ENCODE measurements around the gene LCMT1. TPM values are rescaled to one million over a fixed set of nuclear protein-coding genes. Genes with fewer than 3 reads are reported as not detected.
"Not testable (repeated sequence)": the region's sequence is repeated elsewhere in the genome, so short reads cannot be mapped to it uniquely, and the experiment has no call there.

The LCMT1 gene
- 54.8 TPM for polyA plus RNA-seq (2013, experiment 1 of 2)
- 61.2 TPM for polyA plus RNA-seq (2013, experiment 2 of 2)

GRCh38 chr16:25111403-25112166, at the start of gene LCMT1:
Gene LCMT1, plus strand, starts transcription at chr16:25111742. Its CDS starts 142 bp downstream, at chr16:25111884.
- Histone ChIP-seq H3K9me3 (ENCODE audit: insufficient read depth, low read depth, low read length) (no peaks in the 10 kb centered on the region), H3K27me3 (ENCODE audit: insufficient read depth, low read length) (peaks cover 7% of the 10 kb centered on the region; the same call in 1 of the 2 replicates), H3K4me3 (ENCODE audit: low read length) (peak within 1 kb of the TSS; percentile 91), H3K4me1 (ENCODE audit: insufficient read depth, low read length) (no peaks in the 10 kb centered on the region), H3K9ac (ENCODE audit: low read depth, low read length) (peak within 1 kb of the TSS; percentile 69), H3K27ac (ENCODE audit: low read depth, low read length) (no peak within 1 kb of the TSS; the same call in 1 of the 2 replicates), H3K36me3 (ENCODE audit: insufficient read depth, low read length) (peaks cover 18% of the 10 kb centered on the region)
- WGBS: under 1% methylated on average over 55 of the region's 55 CpGs

GRCh38 chr16:25063102-25063501, 48.4 kb upstream of the LCMT1 start:
- H3K27me3 ChIP-seq (ENCODE audit: insufficient read depth, low read length): peaks cover 11% of the 10 kb centered on the region
- H3K36me3 ChIP-seq (ENCODE audit: insufficient read depth, low read length): no peaks in the 10 kb centered on the region
- WGBS: 81% methylated on average over 3 of the region's 3 CpGs
- no peak overlapping the region for H3K4me3 ChIP-seq (ENCODE audit: low read length)
- H3K27ac ChIP-seq (ENCODE audit: low read depth, low read length): no peak overlapping the region
- H3K9me3 ChIP-seq (ENCODE audit: insufficient read depth, low read depth, low read length): no peaks in the 10 kb centered on the region
- no peak overlapping the region for H3K9ac ChIP-seq (ENCODE audit: low read depth, low read length)
- peaks cover 9% of the 10 kb centered on the region; the same call in 1 of the 2 replicates for H3K4me1 ChIP-seq (ENCODE audit: insufficient read depth, low read length)

- Histone ChIP-seq H3K4me3 (ENCODE audit: low read length) (no peak overlapping the region), H3K27me3 (ENCODE audit: insufficient read depth, low read length) (peaks cover 15% of the 10 kb centered on the region), H3K9ac (ENCODE audit: low read depth, low read length) (no peak overlapping the region), H3K27ac (ENCODE audit: low read depth, low read length) (no peak overlapping the region), H3K4me1 (ENCODE audit: insufficient read depth, low read length) (peaks cover 9% of the 10 kb centered on the region; the same call in 1 of the 2 replicates), H3K36me3 (ENCODE audit: insufficient read depth, low read length) (no peaks in the 10 kb centered on the region), H3K9me3 (ENCODE audit: insufficient read depth, low read depth, low read length) (no peaks in the 10 kb centered on the region)
- WGBS: 92% methylated on average over 6 of the region's 6 CpGs
Observed at GRCh38 chr16:25063865-25064264, 47.7 kb upstream of the LCMT1 start.

GRCh38 chr16:25064281-25064680, 47.3 kb upstream of the LCMT1 start:
- H3K9me3 ChIP-seq (ENCODE audit: insufficient read depth, low read depth, low read length); H3K4me1 ChIP-seq (ENCODE audit: insufficient read depth, low read length); H3K4me3 ChIP-seq (ENCODE audit: low read length); H3K27ac ChIP-seq (ENCODE audit: low read depth, low read length); H3K9ac ChIP-seq (ENCODE audit: low read depth, low read length); H3K36me3 ChIP-seq (ENCODE audit: insufficient read depth, low read length): not testable (repeated sequence)
- 94% methylated on average over 1 of the region's 1 CpG for WGBS
- peaks cover 18% of the 10 kb centered on the region for H3K27me3 ChIP-seq (ENCODE audit: insufficient read depth, low read length)

- Histone ChIP-seq H3K27me3 (ENCODE audit: insufficient read depth, low read length) (peaks cover 24% of the 10 kb centered on the region), H3K27ac (ENCODE audit: low read depth, low read length) (no peak overlapping the region), H3K9me3 (ENCODE audit: insufficient read depth, low read depth, low read length) (no peaks in the 10 kb centered on the region), H3K9ac (ENCODE audit: low read depth, low read length) (no peak overlapping the region), H3K36me3 (ENCODE audit: insufficient read depth, low read length) (no peaks in the 10 kb centered on the region), H3K4me3 (ENCODE audit: low read length) (no peak overlapping the region), H3K4me1 (ENCODE audit: insufficient read depth, low read length) (peaks cover 9% of the 10 kb centered on the region; the same call in 1 of the 2 replicates)
- WGBS: 82% methylated on average over 6 of the region's 6 CpGs
Observed at GRCh38 chr16:25064937-25065336, 46.6 kb upstream of the LCMT1 start.

- H3K27me3 ChIP-seq (ENCODE audit: insufficient read depth, low read length): peaks cover 29% of the 10 kb centered on the region
- H3K9ac ChIP-seq (ENCODE audit: low read depth, low read length): no peak overlapping the region
- no peak overlapping the region; the same call in 1 of the 2 replicates for H3K4me3 ChIP-seq (ENCODE audit: low read length)
- 80% methylated on average over 8 of the region's 8 CpGs for WGBS
- H3K9me3 ChIP-seq (ENCODE audit: insufficient read depth, low read depth, low read length): no peaks in the 10 kb centered on the region
- no peak overlapping the region; the same call in 1 of the 2 replicates for H3K27ac ChIP-seq (ENCODE audit: low read depth, low read length)
- H3K4me1 ChIP-seq (ENCODE audit: insufficient read depth, low read length): peaks cover 9% of the 10 kb centered on the region; the same call in 1 of the 2 replicates
- no peaks in the 10 kb centered on the region for H3K36me3 ChIP-seq (ENCODE audit: insufficient read depth, low read length)
Observed at GRCh38 chr16:25065899-25066298, 45.6 kb upstream of the LCMT1 start.

DNA sequence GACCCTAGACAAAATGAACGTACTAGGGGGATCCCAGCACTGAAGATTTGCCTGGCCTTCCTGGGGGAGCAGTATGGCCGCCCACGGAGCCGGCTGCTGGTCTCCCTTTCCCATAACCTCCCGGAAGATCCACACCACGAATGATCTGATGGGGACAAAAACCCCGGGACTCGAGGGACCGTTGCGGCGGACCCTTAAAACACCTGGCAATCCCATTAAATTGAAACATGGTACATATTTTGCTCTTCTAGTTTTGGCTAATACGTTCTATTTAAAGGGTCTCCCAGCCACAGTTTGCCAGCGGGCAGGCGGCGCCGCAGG, 45.2 kb upstream of the LCMT1 start:
- H3K9me3 ChIP-seq (ENCODE audit: insufficient read depth, low read depth, low read length): no peaks in the 10 kb centered on the region
- WGBS: 54% methylated on average over 16 of the region's 16 CpGs
- H3K4me1 ChIP-seq (ENCODE audit: insufficient read depth, low read length): peaks cover 9% of the 10 kb centered on the region; the same call in 1 of the 2 replicates
- no peak overlapping the region; the same call in 1 of the 2 replicates for H3K9ac ChIP-seq (ENCODE audit: low read depth, low read length)
- H3K27me3 ChIP-seq (ENCODE audit: insufficient read depth, low read length): peaks cover 29% of the 10 kb centered on the region
- H3K36me3 ChIP-seq (ENCODE audit: insufficient read depth, low read length): no peaks in the 10 kb centered on the region
- H3K4me3 ChIP-seq (ENCODE audit: low read length): peak overlapping the region; percentile 40
- H3K27ac ChIP-seq (ENCODE audit: low read depth, low read length): no peak overlapping the region; the same call in 1 of the 2 replicates

DNA sequence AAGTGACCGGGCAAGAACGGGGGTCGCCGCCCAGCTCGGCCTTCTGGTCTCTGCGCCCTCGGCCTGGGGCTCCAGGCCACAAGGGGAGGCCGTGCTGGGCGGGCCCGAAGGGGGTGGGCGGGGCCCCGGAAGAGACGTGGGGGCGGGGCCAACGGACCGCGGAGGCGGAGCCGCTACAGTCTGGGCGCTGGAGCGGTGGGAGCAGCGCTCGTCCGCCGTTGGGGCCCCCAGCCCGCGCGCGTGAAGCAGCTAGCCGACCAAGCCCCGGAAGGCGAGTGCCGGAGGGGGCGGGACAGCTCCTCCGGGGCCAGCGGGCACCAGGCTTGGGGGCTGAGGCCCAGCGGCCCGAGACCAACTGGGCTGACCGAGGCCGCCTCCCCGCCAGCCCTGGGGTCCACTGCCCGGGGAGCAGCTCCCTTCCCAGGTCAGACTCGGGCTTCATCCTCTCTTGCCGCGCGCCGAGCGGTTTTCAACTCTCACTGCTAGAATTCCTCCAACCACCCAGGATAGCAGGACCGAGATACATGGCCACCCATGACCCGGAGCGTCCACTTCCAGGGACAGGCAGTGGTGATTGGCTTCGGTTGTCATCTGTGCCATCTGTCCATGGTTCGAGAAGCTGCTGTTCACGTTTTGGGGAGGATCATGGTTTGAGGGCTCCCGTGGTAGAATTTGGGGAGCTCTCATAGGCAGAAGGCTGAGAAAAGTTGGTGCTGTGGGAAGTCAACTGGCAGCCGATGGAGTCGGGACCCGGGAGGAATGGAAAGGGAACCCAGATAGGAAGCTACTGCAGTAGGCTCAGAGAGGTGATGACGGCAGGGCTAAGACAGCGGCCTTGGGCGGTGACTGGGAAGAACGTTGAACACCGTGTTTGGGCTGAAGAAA, 44.6 kb upstream of the LCMT1 start:
- WGBS: 6% methylated on average over 63 of the region's 63 CpGs
- H3K27me3 ChIP-seq (ENCODE audit: insufficient read depth, low read length): peaks cover 29% of the 10 kb centered on the region
- peak overlapping the region; percentile 70 for H3K9ac ChIP-seq (ENCODE audit: low read depth, low read length)
- no peaks in the 10 kb centered on the region for H3K9me3 ChIP-seq (ENCODE audit: insufficient read depth, low read depth, low read length)
- peaks cover 9% of the 10 kb centered on the region; the same call in 1 of the 2 replicates for H3K4me1 ChIP-seq (ENCODE audit: insufficient read depth, low read length)
- H3K36me3 ChIP-seq (ENCODE audit: insufficient read depth, low read length): no peaks in the 10 kb centered on the region
- H3K4me3 ChIP-seq (ENCODE audit: low read length): peak overlapping the region; percentile 92
- no peak overlapping the region for H3K27ac ChIP-seq (ENCODE audit: low read depth, low read length)

GRCh38 chr16:25073854-25074253, 37.7 kb upstream of the LCMT1 start:
- 96% methylated on average over 2 of the region's 2 CpGs for WGBS
- H3K36me3 ChIP-seq (ENCODE audit: insufficient read depth, low read length): no peaks in the 10 kb centered on the region
- no peaks in the 10 kb centered on the region for H3K4me1 ChIP-seq (ENCODE audit: insufficient read depth, low read length)
- peaks cover 17% of the 10 kb centered on the region for H3K27me3 ChIP-seq (ENCODE audit: insufficient read depth, low read length)
- H3K9ac ChIP-seq (ENCODE audit: low read depth, low read length): no peak overlapping the region
- no peak overlapping the region for H3K27ac ChIP-seq (ENCODE audit: low read depth, low read length)
- H3K4me3 ChIP-seq (ENCODE audit: low read length): no peak overlapping the region
- peaks cover 8% of the 10 kb centered on the region; the same call in 1 of the 2 replicates for H3K9me3 ChIP-seq (ENCODE audit: insufficient read depth, low read depth, low read length)

DNA sequence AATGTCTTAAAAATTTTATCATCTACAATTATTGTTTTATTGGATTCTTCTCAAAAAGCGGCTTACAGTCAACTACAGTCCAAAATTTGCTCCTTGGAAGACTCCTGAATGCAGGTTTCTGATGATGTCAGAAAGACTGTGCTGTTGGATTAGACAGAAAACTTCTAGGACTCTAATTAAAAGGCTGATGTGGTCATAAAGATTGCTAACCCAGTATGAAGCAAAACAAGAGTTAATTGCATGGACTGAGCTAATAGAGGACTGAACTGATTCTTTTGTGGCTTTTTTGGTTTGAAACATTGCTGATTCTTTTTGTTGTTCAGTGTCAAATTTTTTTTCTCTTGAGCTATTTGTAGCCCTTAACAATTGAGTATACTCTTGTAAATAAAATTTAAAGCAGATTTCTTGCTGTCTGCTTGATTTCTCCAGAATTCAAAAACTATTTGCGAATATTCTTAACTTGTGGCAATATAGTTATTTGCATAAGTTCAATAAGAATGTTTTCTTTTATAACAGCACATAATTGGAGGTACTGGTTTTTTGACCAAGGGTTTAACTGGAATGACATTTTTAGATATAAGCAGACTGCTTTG, 33.1 kb upstream of the LCMT1 start:
- Histone ChIP-seq H3K9ac (ENCODE audit: low read depth, low read length) (no peak overlapping the region), H3K27ac (ENCODE audit: low read depth, low read length) (no peak overlapping the region), H3K4me3 (ENCODE audit: low read length) (no peak overlapping the region), H3K27me3 (ENCODE audit: insufficient read depth, low read length) (peaks cover 3% of the 10 kb centered on the region; the same call in 1 of the 2 replicates), H3K36me3 (ENCODE audit: insufficient read depth, low read length) (no peaks in the 10 kb centered on the region), H3K9me3 (ENCODE audit: insufficient read depth, low read depth, low read length) (peaks cover 8% of the 10 kb centered on the region; the same call in 1 of the 2 replicates), H3K4me1 (ENCODE audit: insufficient read depth, low read length) (no peaks in the 10 kb centered on the region)
- WGBS: 82% methylated on average over 1 of the region's 2 CpGs

Data from HUES64 (cell line).